Thoracic aorta (tissue), 2 donors: ENCODE data around the gene SLC39A11. TPM values are rescaled to one million over a fixed set of nuclear protein-coding genes. Genes with fewer than 3 reads are reported as not detected.

Experiments used
- ATAC-seq: fragments of 150-250 bp; one replicate; pipeline ENCODE4 v1.8.0; 2017; ENCODE audit warnings: low read depth; ENCODE audit not compliant: insufficient number of reproducible peaks, low FRiP score
- DNase-seq: peaks from one replicate; pipeline ENCODE4 v3.0.0-alpha.2; 2020; ENCODE audit warnings: low spot score
- H3K27ac ChIP-seq, 2 donors: fragments of 200-600 bp; sonication (generic); 1 replicate in 1 of 2; 2 replicates in 1 of 2; pipeline ENCODE4 v1.5.1; 2016; ENCODE audit warnings: mild to moderate bottlenecking in 2 of 2, moderate library complexity in 2 of 2
- H3K27me3 ChIP-seq: fragments of 200-600 bp; sonication (generic); replicated peaks from 2 replicates; pipeline ENCODE4 v1.6.0; 2016; ENCODE audit warnings: mild to moderate bottlenecking; ENCODE audit not compliant: insufficient read depth
- H3K36me3 ChIP-seq: fragments of 200-600 bp; sonication (generic); one replicate; pipeline ENCODE4 v1.5.1; 2016
- H3K4me1 ChIP-seq, 2 donors: fragments of 200-600 bp; sonication (generic); 1 replicate in 1 of 2; 2 replicates in 1 of 2; pipeline versions ENCODE4 v1.5.1 to v1.6.0; 2016; ENCODE audit warnings: low read depth in 2 of 2, mild to moderate bottlenecking in 1 of 2; ENCODE audit not compliant: control insufficient read depth in 1 of 2
- H3K4me3 ChIP-seq: fragments of 200-600 bp; sonication (generic); 2 replicates; pipeline ENCODE4 v1.5.1; 2016; ENCODE audit warnings: mild to moderate bottlenecking
- H3K9me3 ChIP-seq: fragments of 200-600 bp; sonication (generic); 2 replicates; pipeline ENCODE4 v1.5.1; 2016
- total RNA-seq, 2 donors: library from RNA; depleted of rRNA; stranded (reverse); fragments of >200 nt; gene quantifications; one replicate each; pipeline versions ENCODE4 v1.1.0 to v1.2.3, GENCODE V29; 2016
- TF ChIP-seq, protein P1 (sequence below): fragments of 200-600 bp; sonication (generic); IDR thresholded peaks from one replicate; pipeline ENCODE4 v1.5.1; 2019; ENCODE audit warnings: antibody characterized with exemption

SLC39A11 gene
- total RNA-seq, 2 donors from 2014 or later = 12.0 to 29.1 TPM

- no peak for ATAC-seq
- peaks cover 11 to 16% of the 10 kb centered on the region in 2 donors for H3K4me1 ChIP-seq
- H3K27me3 ChIP-seq = no peaks in the 10 kb centered on the region
- no peak for DNase-seq
- no peaks in the 10 kb centered on the region for H3K9me3 ChIP-seq
- no peak overlapping the region for H3K4me3 ChIP-seq
- TF ChIP-seq, protein P1, sequence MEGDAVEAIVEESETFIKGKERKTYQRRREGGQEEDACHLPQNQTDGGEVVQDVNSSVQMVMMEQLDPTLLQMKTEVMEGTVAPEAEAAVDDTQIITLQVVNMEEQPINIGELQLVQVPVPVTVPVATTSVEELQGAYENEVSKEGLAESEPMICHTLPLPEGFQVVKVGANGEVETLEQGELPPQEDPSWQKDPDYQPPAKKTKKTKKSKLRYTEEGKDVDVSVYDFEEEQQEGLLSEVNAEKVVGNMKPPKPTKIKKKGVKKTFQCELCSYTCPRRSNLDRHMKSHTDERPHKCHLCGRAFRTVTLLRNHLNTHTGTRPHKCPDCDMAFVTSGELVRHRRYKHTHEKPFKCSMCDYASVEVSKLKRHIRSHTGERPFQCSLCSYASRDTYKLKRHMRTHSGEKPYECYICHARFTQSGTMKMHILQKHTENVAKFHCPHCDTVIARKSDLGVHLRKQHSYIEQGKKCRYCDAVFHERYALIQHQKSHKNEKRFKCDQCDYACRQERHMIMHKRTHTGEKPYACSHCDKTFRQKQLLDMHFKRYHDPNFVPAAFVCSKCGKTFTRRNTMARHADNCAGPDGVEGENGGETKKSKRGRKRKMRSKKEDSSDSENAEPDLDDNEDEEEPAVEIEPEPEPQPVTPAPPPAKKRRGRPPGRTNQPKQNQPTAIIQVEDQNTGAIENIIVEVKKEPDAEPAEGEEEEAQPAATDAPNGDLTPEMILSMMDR = no peak
- H3K27ac ChIP-seq = no peak overlapping the region
- no peaks in the 10 kb centered on the region for H3K36me3 ChIP-seq
These were observed 117.8 kb downstream of the SLC39A11 start for GRCh38 chr17:72974605-72975232.

DNA sequence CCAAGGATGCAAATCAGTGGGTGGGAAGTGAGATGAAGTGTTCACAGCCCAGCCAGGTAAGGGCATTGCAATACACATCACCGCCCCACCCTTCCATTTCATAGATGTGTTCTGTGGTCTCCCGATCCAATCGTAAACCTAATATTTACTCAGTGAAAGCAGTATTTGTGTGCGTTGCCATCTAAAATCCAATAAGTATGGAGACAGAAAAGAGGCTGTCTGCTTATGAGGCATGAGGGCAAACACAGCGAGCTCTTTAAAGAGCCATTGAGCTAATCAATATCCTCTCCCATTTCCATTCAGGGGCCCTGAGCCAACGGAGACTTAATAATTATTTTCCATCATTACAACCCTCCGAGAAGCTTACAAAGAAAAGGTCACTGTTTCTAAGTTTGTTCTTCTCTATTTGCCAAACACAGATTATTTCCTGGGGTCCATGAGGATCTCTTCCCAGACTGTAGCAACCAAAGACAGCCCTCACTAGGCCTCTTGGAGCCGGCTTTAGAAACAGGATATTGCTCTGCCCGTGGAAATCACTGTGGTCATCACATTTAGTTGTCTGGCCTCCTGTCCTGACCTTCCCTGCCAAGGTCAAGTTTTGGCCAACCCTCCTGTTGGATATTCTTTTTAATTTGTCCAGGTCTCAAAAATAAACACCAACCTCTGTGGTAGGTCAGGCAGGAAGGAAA is 120.1 kb downstream of the SLC39A11 start:
- no peaks in the 10 kb centered on the region for H3K36me3 ChIP-seq
- no peak overlapping the region for H3K4me3 ChIP-seq
- H3K27ac ChIP-seq = no peak overlapping the region
- DNase-seq (no peak), ATAC-seq (no peak)
- no peaks in the 10 kb centered on the region for H3K27me3 ChIP-seq
- no peaks in the 10 kb centered on the region for H3K9me3 ChIP-seq
- TF ChIP-seq, protein P1 = no peak
- H3K4me1 ChIP-seq = peaks cover 8 to 11% of the 10 kb centered on the region in 2 donors

DNA sequence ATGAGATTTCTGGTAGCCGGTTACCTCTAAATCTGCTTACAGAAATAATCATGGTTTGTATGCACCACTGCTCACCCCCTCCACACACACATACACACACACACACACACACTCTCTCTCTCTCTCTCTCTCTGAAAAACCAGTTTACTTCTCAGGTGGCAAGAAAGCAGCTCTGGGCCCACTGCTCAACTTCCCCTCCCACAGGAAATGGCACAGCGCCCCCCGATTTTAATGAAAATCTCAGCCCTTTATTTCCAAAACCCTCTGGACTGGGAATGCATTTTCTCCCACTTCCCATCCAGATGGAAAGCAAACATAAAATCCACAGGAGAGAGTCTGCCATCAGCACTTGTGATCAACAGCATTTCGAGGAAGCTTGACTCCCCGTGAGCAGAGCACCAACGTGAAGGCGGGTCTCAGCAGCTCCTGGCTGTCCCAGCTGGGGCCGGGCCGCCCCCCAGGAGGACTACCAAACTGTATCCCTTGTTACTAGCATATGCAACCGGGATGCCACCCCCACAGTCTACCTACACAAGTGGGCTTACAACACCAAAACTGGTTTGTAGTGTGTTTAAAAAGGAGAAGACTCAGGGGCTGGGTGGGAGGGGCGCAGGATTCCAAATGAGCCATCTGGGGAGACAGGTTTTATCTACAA is 121.1 kb downstream of the SLC39A11 start:
- DNase-seq = no peak
- Histone ChIP-seq H3K4me1 (peaks cover under 1% of the 10 kb centered on the region in 2 donors), H3K27me3 (no peaks in the 10 kb centered on the region), H3K27ac (no peak overlapping the region), H3K4me3 (no peak overlapping the region), H3K9me3 (no peaks in the 10 kb centered on the region), H3K36me3 (no peaks in the 10 kb centered on the region)
- TF ChIP-seq, protein P1 = no peak
- ATAC-seq = no peak

GRCh38 chr17:72970797-72971196 is 121.7 kb downstream of the SLC39A11 start:
- no peaks in the 10 kb centered on the region for H3K36me3 ChIP-seq
- ATAC-seq = no peak
- H3K9me3 ChIP-seq = no peaks in the 10 kb centered on the region
- TF ChIP-seq, protein P1 = no peak
- no peak overlapping the region for H3K27ac ChIP-seq
- no peaks in the 10 kb centered on the region for H3K27me3 ChIP-seq
- H3K4me1 ChIP-seq = no peaks in the 10 kb centered on the region
- no peak for DNase-seq
- H3K4me3 ChIP-seq = no peak overlapping the region

DNA sequence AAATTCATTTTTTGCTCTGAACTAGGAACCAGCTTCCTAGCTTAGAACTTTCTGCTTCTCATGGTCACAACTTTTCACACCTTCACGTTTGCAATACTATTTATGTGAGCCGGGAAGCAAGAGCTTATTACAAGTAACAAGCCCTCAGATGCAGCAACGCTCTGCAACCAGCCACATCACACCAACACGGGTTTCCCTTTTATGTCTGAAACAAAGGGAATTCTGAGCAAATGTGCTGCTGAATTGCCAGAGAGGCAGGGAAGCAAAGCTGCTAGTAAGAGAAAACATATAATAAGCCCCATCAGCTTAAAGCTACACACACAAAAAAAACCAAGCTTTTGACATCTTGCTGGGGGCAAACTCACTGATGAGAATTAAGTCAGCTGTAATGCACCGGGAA is 122.2 kb downstream of the SLC39A11 start:
- Histone ChIP-seq H3K27ac (no peak overlapping the region), H3K4me3 (no peak overlapping the region), H3K4me1 (no peaks in the 10 kb centered on the region), H3K27me3 (no peaks in the 10 kb centered on the region), H3K36me3 (no peaks in the 10 kb centered on the region), H3K9me3 (no peaks in the 10 kb centered on the region)
- no peak for ATAC-seq
- no peak for DNase-seq
- TF ChIP-seq, protein P1 = no peak
